ENCODE data around the gene RFX3. TPM values are rescaled to one million over a fixed set of nuclear protein-coding genes. Genes with fewer than 3 reads are reported as not detected.

RFX3 gene
- total RNA-seq, 1 experiment from 2014 or later, result 9.9 TPM

DNA sequence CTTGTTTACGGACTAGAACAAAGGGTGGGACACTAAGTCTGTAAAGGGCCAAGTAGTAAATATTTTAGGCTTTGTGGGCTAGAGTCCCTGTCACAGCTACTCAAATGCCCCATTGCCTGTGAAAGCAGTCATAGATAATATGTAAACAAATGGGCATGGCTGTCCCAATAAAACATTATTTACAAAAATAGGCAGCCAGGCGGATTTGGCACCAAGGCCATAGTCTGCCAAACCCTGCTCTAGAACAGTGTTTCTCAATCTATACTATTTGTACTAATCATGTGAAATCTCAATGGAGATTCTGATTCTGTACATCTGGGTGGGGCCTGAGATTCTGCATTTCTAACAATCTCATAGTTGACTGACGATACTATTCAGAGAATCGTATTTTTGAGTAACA, 92.0 kb downstream of the RFX3 start:
- H2BK12ac ChIP-seq (ENCODE audit: insufficient read length, low read depth, low read length), result no peak overlapping the region
- no peaks in the 10 kb centered on the region for H3K79me1 ChIP-seq (ENCODE audit: insufficient read depth, low read depth, low read length, poor library complexity, severe bottlenecking)
- no peak overlapping the region for H4K91ac ChIP-seq (ENCODE audit: insufficient read length, low read depth, low read length)
- H3K79me2 ChIP-seq (ENCODE audit: insufficient read depth, low read length), result no peaks in the 10 kb centered on the region
- H3K23me2 ChIP-seq (ENCODE audit: insufficient read length, low read depth, low read length, poor library complexity, severe bottlenecking), result no peaks in the 10 kb centered on the region
- Mint-ChIP-seq H3K9me3 (no peaks in the 10 kb centered on the region), H3K4me3 (no peak overlapping the region), H3K4me1 (no peaks in the 10 kb centered on the region), H3K27me3 (ENCODE audit: low read depth) (no peaks in the 10 kb centered on the region), H3K27ac (no peak overlapping the region), H3K36me3 (ENCODE audit: insufficient read depth in 1 of 3, low read depth in 3 of 3) (no peaks in the 10 kb centered on the region; a peak in 2 of 7 replicates)
- H3K4ac ChIP-seq (ENCODE audit: low read depth, low read length), result no peak overlapping the region
- H3K4me2 ChIP-seq (ENCODE audit: insufficient read depth, insufficient read length, low read length), result no peak overlapping the region
- H4K20me1 ChIP-seq (ENCODE audit: control insufficient read depth, insufficient read depth, insufficient read length), result no peaks in the 10 kb centered on the region
- no peaks in the 10 kb centered on the region for H3K9me3 ChIP-seq (ENCODE audit: control insufficient read depth, low read depth, low read length)
- no peak overlapping the region for H4K8ac ChIP-seq (replicated peaks; ENCODE audit: insufficient read length, low read depth, low read length)
- no peak overlapping the region for H4K5ac ChIP-seq (ENCODE audit: insufficient read length, low read depth, low read length)
- no peak overlapping the region for H3K56ac ChIP-seq (ENCODE audit: insufficient read length, low read depth, low read length)
- no peak for DNase-seq
- H2AFZ ChIP-seq (ENCODE audit: low read length), result no peak overlapping the region
- no peak overlapping the region for H2AK5ac ChIP-seq (ENCODE audit: insufficient read length, low read length)
- H3K18ac ChIP-seq (ENCODE audit: insufficient read length, low read depth, low read length), result no peak overlapping the region
- TF ChIP-seq CTCF (conservative IDR thresholded peaks at IDR 0.05), result no peak
- no peaks in the 10 kb centered on the region for H3K4me1 ChIP-seq (ENCODE audit: insufficient read depth, low read length)
- H3T11ph ChIP-seq (ENCODE audit: low read length), result no peak overlapping the region
- no peak overlapping the region for H3K9ac ChIP-seq (ENCODE audit: extremely low read depth, insufficient read length, low read length)
- H3K27ac ChIP-seq (ENCODE audit: insufficient read length, low read depth, low read length), result no peak overlapping the region
- no peak overlapping the region for H3K14ac ChIP-seq (ENCODE audit: insufficient read depth, low read length)
- no peak overlapping the region for H2BK120ac ChIP-seq (ENCODE audit: low read depth, low read length, poor library complexity, severe bottlenecking)
- no peak overlapping the region for H2BK5ac ChIP-seq (ENCODE audit: insufficient read length, low read length)
- H3K23ac ChIP-seq (ENCODE audit: insufficient read length, low read depth, low read length), result no peak overlapping the region
- no peak overlapping the region for H2BK20ac ChIP-seq (ENCODE audit: low read depth, low read length, poor library complexity, severe bottlenecking)
- no peak overlapping the region for H2BK15ac ChIP-seq (ENCODE audit: low read depth, low read length)
- H3K27me3 ChIP-seq (ENCODE audit: insufficient read depth, low read length), result no peaks in the 10 kb centered on the region
- WGBS (ENCODE audit: extremely low coverage, insufficient read length, low lambda C conversion rate), result no CpG with 5 or more reads among the region's 4 CpGs

Data from H9 (cell line).